Kidney epithelial cell (primary cell): ENCODE measurements around the gene RMND1. TPM values are rescaled to one million over a fixed set of nuclear protein-coding genes. Genes with fewer than 3 reads are reported as not detected.

Experiments
- DNase-seq: peaks from one replicate; pipeline ENCODE4 v3.0.0-alpha.2; 2010; ENCODE audit warnings: low read depth
- H3K27me3 ChIP-seq: 2 replicates; pipeline ENCODE4 v1.6.0; 2011; ENCODE audit warnings: low read length; ENCODE audit not compliant: control insufficient read depth, insufficient read depth
- H3K36me3 ChIP-seq: 2 replicates; pipeline ENCODE4 v1.5.1; 2011; ENCODE audit warnings: low read length; ENCODE audit not compliant: control insufficient read depth, insufficient read depth
- H3K4me3 ChIP-seq: 2 replicates; pipeline ENCODE4 v1.5.1; 2011; ENCODE audit warnings: low read depth, mild to moderate bottlenecking, control low read depth, low read length
- CTCF ChIP-seq: IDR thresholded peaks from 2 replicates; pipeline ENCODE4 v1.5.1; 2011; ENCODE audit warnings: mild to moderate bottlenecking, moderate library complexity, low read length, control low read depth, inconsistent platforms; ENCODE audit not compliant: insufficient read depth, poor library complexity, severe bottlenecking
- total RNA-seq: library from RNA; depleted of rRNA; stranded (reverse); fragments of >200 nt; gene quantifications from 2 replicates; pipeline ENCODE4 v1.2.3, GENCODE V29; 2015

Gene RMND1
- total RNA-seq, 1 donor from 2014 or later: 59.8 TPM

- no peak for DNase-seq
Measured at GRCh38 chr6:151399679-151400078, 52.2 kb downstream of the RMND1 start.

GRCh38 chr6:151393410-151393809 is 58.5 kb downstream of the RMND1 start:
- Histone ChIP-seq H3K36me3 (no peaks in the 10 kb centered on the region), H3K27me3 (no peaks in the 10 kb centered on the region), H3K4me3 (no peak overlapping the region)
- TF ChIP-seq CTCF: no peak
- DNase-seq: no peak

More at GRCh38 chr6:151399679-151400078, 52.2 kb downstream of the RMND1 start:
- no peak for TF ChIP-seq CTCF
- Histone ChIP-seq H3K27me3 (no peaks in the 10 kb centered on the region), H3K36me3 (no peaks in the 10 kb centered on the region), H3K4me3 (no peak overlapping the region)

- no peaks in the 10 kb centered on the region for H3K27me3 ChIP-seq
- no peak for TF ChIP-seq CTCF
- DNase-seq: no peak
- no peaks in the 10 kb centered on the region for H3K36me3 ChIP-seq
- H3K4me3 ChIP-seq: peak overlapping the region; percentile 99
Measured at GRCh38 chr6:151392427-151392826, 59.5 kb downstream of the RMND1 start.

GRCh38 chr6:151391471-151392413 is 60.2 kb downstream of the RMND1 start, which contains the start of gene ZBTB2:
Gene ZBTB2 (minus strand): TSS chr6:151391559. CDS start chr6:151373637, 17,922 bp downstream.
- H3K27me3 ChIP-seq: no peaks in the 10 kb centered on the region
- TF ChIP-seq CTCF: no peak
- no peaks in the 10 kb centered on the region for H3K36me3 ChIP-seq
- DNase-seq: no peak
- peak within 1 kb of the TSS; percentile 99 for H3K4me3 ChIP-seq

GRCh38 chr6:151390851-151391470 is 61.0 kb downstream of the RMND1 start:
- Histone ChIP-seq H3K27me3 (no peaks in the 10 kb centered on the region), H3K4me3 (peak overlapping the region; percentile 99), H3K36me3 (no peaks in the 10 kb centered on the region)
- no peak for TF ChIP-seq CTCF
- DNase-seq: no peak
